ENCODE results near the gene PIN4. TPM values are rescaled to one million over a fixed set of nuclear protein-coding genes. Genes with fewer than 3 reads are reported as not detected.

PIN4 gene
- polyA plus RNA-seq, 1 donor from 2014 or later = 49.3 TPM

Other genes starting within 250 kb of the PIN4 start
- 10.5 and 16.8 TPM in 2 replicates for gene RTL5, start 49.8 kb upstream of the PIN4 start, polyA plus RNA-seq
- gene ERCC6L, start 57.3 kb downstream of the PIN4 start, polyA plus RNA-seq = 0.12 and 0.28 TPM in 2 replicates
- gene RPS4X, start 95.5 kb downstream of the PIN4 start, polyA plus RNA-seq = 746 and 794 TPM in 2 replicates
- gene CITED1, start 124.2 kb downstream of the PIN4 start, polyA plus RNA-seq = 19.9 and 24.1 TPM in 2 replicates